Kidney (tissue), 14 donors: ENCODE measurements around the gene FLT1. TPM values are rescaled to one million over a fixed set of nuclear protein-coding genes. Genes with fewer than 3 reads are reported as not detected.

Experiments used
- DNase-seq, 5 donors: peaks; one replicate each; pipeline ENCODE4 v3.0.0-alpha.2; 2013 to 2020
- FAIRE-seq: peaks from 2 replicates; lab custom pipeline; 2012; peaks lifted over from hg19 to GRCh38; lab: Jason Lieb, UNC
- H3K27ac ChIP-seq, 2 donors: one replicate each; pipeline ENCODE4 v1.7.0; 2013; ENCODE audit warnings: low read depth in 2 of 2, low read length in 2 of 2, inconsistent platforms in 1 of 2
- H3K27me3 ChIP-seq: one replicate; pipeline ENCODE4 v1.7.1; 2013; ENCODE audit warnings: low read length, inconsistent platforms; ENCODE audit not compliant: control insufficient read depth, insufficient read depth
- H3K36me3 ChIP-seq, 3 donors: one replicate each; pipeline versions ENCODE4 v1.7.0 to v1.7.1; 2013; ENCODE audit warnings: low read length in 3 of 3, control low read depth in 1 of 3, inconsistent platforms in 1 of 3; ENCODE audit not compliant: insufficient read depth in 3 of 3, control insufficient read depth in 2 of 3
- H3K4me1 ChIP-seq, 3 donors: one replicate each; pipeline versions ENCODE4 v1.7.0 to v1.7.1; 2013; ENCODE audit warnings: low read length in 3 of 3, inconsistent platforms in 1 of 3, low read depth in 1 of 3; ENCODE audit not compliant: control insufficient read depth in 2 of 3, insufficient read depth in 2 of 3
- H3K4me3 ChIP-seq, 3 donors: one replicate each; pipeline versions ENCODE4 v1.7.0 to v1.8.1; 2013; ENCODE audit warnings: low read length in 3 of 3, control low read depth in 1 of 3, inconsistent platforms in 1 of 3
- H3K9ac ChIP-seq, 3 donors: one replicate each; pipeline versions ENCODE4 v1.7.0 to v1.7.1; 2013; ENCODE audit warnings: low read length in 3 of 3, control low read depth in 1 of 3, inconsistent platforms in 1 of 3
- H3K9me3 ChIP-seq, 3 donors: one replicate each; pipeline versions ENCODE4 v1.7.0 to v1.7.1; 2013; ENCODE audit warnings: low read length in 3 of 3, control low read depth in 1 of 3, inconsistent platforms in 1 of 3; ENCODE audit not compliant: control insufficient read depth in 2 of 3, insufficient read depth in 1 of 3
- intact Hi-C: fragments of 100-400 bp; cut with DNase I; formaldehyde crosslinking; loops from one replicate; pipeline ENCODE4 v1.11.1; 2022
- polyA plus RNA-seq: library from polyadenylated mRNA; stranded (reverse); fragments of 350-450 nt; fragmentation: Illumina TruSeq; extraction: RNeasy Lipid Tissue Mini Kit (QIAGEN cat#74804); gene quantifications from one replicate; pipeline ENCODE4 v1.2.3, GENCODE V29; 2014; ENCODE audit warnings: low read depth, low replicate concordance; ENCODE audit not compliant: insufficient read depth
- total RNA-seq: library from RNA; stranded (reverse); fragmentation: NEBNext Ultra II Directional; extraction: Animal tissue kit (Norgen Biotek cat#: 25700); gene quantifications from one replicate; pipeline ENCODE4 v1.2.1, GENCODE V29; 2021
- TF ChIP-seq, protein P1 (sequence below): IDR thresholded peaks from 3 replicates; pipeline ENCODE4 v1.5.1; 2012; ENCODE audit warnings: mild to moderate bottlenecking, moderate library complexity, borderline replicate concordance; ENCODE audit not compliant: insufficient read depth; ENCODE audit errors: extremely low read depth
- donor health status: control.
- donor health status: control.
- donor health status: control.
- donor health status: control.
- donor health status: control.
- donor health status: DM: yes; HTN: yes; CAD: no.
- donor health status: Normal renal cell carcinoma (clear cell type).

Gene FLT1
- total and polyA plus RNA-seq, 2 donors from 2014 or later, result 17.2 to 45.7 TPM

GRCh38 chr13:28408235-28408848 is 86.6 kb downstream of the FLT1 start:
- Histone ChIP-seq H3K27ac (peak overlapping the region in 1 of 2 donors; percentile 48), H3K4me1 (peaks cover 0 to 4% (median 0%) of the 10 kb centered on the region in 3 donors), H3K9ac (no peak overlapping the region), H3K9me3 (no peaks in the 10 kb centered on the region), H3K36me3 (no peaks in the 10 kb centered on the region), H3K27me3 (no peaks in the 10 kb centered on the region), H3K4me3 (no peak overlapping the region)
- FAIRE-seq (no peak), DNase-seq (peak in 3 of 5 donors; percentile 18 to 72 (median 19))
- intact Hi-C loops, result no loop called here
- TF ChIP-seq, protein P1, sequence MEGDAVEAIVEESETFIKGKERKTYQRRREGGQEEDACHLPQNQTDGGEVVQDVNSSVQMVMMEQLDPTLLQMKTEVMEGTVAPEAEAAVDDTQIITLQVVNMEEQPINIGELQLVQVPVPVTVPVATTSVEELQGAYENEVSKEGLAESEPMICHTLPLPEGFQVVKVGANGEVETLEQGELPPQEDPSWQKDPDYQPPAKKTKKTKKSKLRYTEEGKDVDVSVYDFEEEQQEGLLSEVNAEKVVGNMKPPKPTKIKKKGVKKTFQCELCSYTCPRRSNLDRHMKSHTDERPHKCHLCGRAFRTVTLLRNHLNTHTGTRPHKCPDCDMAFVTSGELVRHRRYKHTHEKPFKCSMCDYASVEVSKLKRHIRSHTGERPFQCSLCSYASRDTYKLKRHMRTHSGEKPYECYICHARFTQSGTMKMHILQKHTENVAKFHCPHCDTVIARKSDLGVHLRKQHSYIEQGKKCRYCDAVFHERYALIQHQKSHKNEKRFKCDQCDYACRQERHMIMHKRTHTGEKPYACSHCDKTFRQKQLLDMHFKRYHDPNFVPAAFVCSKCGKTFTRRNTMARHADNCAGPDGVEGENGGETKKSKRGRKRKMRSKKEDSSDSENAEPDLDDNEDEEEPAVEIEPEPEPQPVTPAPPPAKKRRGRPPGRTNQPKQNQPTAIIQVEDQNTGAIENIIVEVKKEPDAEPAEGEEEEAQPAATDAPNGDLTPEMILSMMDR, result no peak

- peaks cover 0 to 4% (median 0%) of the 10 kb centered on the region in 3 donors for H3K4me1 ChIP-seq
- intact Hi-C loops, result no loop called here
- no peak overlapping the region for H3K4me3 ChIP-seq
- TF ChIP-seq, protein P1, result no peak
- H3K36me3 ChIP-seq, result no peaks in the 10 kb centered on the region
- H3K27me3 ChIP-seq, result no peaks in the 10 kb centered on the region
- FAIRE-seq (no peak), DNase-seq (no peak)
- H3K9ac ChIP-seq, result no peak overlapping the region
- H3K27ac ChIP-seq, result no peak overlapping the region
- no peaks in the 10 kb centered on the region for H3K9me3 ChIP-seq
Observed at GRCh38 chr13:28406733-28407266, 88.1 kb downstream of the FLT1 start.

DNA sequence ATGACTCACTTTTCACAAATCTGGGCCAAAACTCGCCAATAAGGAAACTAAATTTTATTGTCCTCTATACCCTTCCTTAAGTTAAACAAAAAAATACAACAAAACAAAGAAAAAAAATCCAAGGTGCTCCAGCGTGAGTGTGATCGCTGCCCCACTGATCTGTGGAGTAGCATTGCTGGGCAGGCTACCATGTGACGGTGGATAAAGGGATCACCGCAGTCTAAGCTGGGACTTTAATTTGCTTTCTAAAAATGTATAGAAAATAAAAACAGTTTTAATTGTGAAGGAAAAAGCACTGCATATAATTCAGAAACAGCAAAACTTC is 92.9 kb downstream of the FLT1 start:
- H3K27ac ChIP-seq, result no peak overlapping the region
- H3K36me3 ChIP-seq, result no peaks in the 10 kb centered on the region
- no peaks in the 10 kb centered on the region for H3K4me1 ChIP-seq
- intact Hi-C loops, result no loop called here
- no peaks in the 10 kb centered on the region for H3K9me3 ChIP-seq
- no peaks in the 10 kb centered on the region for H3K27me3 ChIP-seq
- DNase-seq (no peak), FAIRE-seq (no peak)
- TF ChIP-seq, protein P1, result no peak
- H3K4me3 ChIP-seq, result no peak overlapping the region
- H3K9ac ChIP-seq, result no peak overlapping the region
